ENCODE measurements around the gene FOXI1.

FOXI1 gene

GRCh38 chr5:170142196-170142595 lies 36.5 kb downstream of the FOXI1 start:
- no peak for ATAC-seq
- TF ChIP-seq TSHZ2 (CRISPR knock-in tag; IDR thresholded peaks at IDR 0.05) (no peak), TCF4 (CRISPR knock-in tag; IDR thresholded peaks at IDR 0.05; ENCODE audit: borderline replicate concordance) (no peak)
- TF ChIP-seq, protein P1, sequence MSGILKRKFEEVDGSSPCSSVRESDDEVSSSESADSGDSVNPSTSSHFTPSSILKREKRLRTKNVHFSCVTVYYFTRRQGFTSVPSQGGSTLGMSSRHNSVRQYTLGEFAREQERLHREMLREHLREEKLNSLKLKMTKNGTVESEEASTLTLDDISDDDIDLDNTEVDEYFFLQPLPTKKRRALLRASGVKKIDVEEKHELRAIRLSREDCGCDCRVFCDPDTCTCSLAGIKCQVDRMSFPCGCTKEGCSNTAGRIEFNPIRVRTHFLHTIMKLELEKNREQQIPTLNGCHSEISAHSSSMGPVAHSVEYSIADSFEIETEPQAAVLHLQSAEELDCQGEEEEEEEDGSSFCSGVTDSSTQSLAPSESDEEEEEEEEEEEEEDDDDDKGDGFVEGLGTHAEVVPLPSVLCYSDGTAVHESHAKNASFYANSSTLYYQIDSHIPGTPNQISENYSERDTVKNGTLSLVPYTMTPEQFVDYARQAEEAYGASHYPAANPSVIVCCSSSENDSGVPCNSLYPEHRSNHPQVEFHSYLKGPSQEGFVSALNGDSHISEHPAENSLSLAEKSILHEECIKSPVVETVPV (CRISPR knock-in tag; IDR thresholded peaks at IDR 0.05): no peak

- ATAC-seq: no peak
- TF ChIP-seq RARB (CRISPR knock-in tag; IDR thresholded peaks at IDR 0.05): no peak
- TF ChIP-seq ZNF8 (CRISPR knock-in tag; IDR thresholded peaks at IDR 0.05): no peak
- TF ChIP-seq, protein P1 (CRISPR knock-in tag; IDR thresholded peaks at IDR 0.05): no peak
- no peak for TF ChIP-seq PPARA (CRISPR knock-in tag; IDR thresholded peaks at IDR 0.05; ENCODE audit: borderline replicate concordance)
- no peak for TF ChIP-seq TSHZ2 (CRISPR knock-in tag; IDR thresholded peaks at IDR 0.05)
- TF ChIP-seq TCF4 (CRISPR knock-in tag; IDR thresholded peaks at IDR 0.05; ENCODE audit: borderline replicate concordance): no peak
- no peak for TF ChIP-seq ZFP30 (CRISPR knock-in tag; IDR thresholded peaks at IDR 0.05)
- TF ChIP-seq ISL1 (CRISPR knock-in tag; IDR thresholded peaks at IDR 0.05): no peak
- TF ChIP-seq, protein P2, sequence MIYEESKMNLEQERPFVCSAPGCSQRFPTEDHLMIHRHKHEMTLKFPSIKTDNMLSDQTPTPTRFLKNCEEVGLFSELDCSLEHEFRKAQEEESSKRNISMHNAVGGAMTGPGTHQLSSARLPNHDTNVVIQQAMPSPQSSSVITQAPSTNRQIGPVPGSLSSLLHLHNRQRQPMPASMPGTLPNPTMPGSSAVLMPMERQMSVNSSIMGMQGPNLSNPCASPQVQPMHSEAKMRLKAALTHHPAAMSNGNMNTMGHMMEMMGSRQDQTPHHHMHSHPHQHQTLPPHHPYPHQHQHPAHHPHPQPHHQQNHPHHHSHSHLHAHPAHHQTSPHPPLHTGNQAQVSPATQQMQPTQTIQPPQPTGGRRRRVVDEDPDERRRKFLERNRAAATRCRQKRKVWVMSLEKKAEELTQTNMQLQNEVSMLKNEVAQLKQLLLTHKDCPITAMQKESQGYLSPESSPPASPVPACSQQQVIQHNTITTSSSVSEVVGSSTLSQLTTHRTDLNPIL (CRISPR knock-in tag; IDR thresholded peaks at IDR 0.05; ENCODE audit: low read depth): no peak
- no peak for TF ChIP-seq PATZ1 (CRISPR knock-in tag; IDR thresholded peaks at IDR 0.05; ENCODE audit: borderline replicate concordance)
- TF ChIP-seq SNAI2 (CRISPR knock-in tag; IDR thresholded peaks at IDR 0.05): no peak
- no peak for TF ChIP-seq GLIS3 (CRISPR knock-in tag; IDR thresholded peaks at IDR 0.05)
Measured at GRCh38 chr5:170143091-170143490, 37.4 kb downstream of the FOXI1 start.

- ATAC-seq: no peak
- no peak for TF ChIP-seq ZNF70 (CRISPR knock-in tag; IDR thresholded peaks at IDR 0.05)
- TF ChIP-seq OSR1 (CRISPR knock-in tag; IDR thresholded peaks at IDR 0.05): no peak
- TF ChIP-seq TSHZ2 (CRISPR knock-in tag; IDR thresholded peaks at IDR 0.05): no peak
- no peak for TF ChIP-seq GLIS3 (CRISPR knock-in tag; IDR thresholded peaks at IDR 0.05)
Measured at GRCh38 chr5:170143710-170144109, 38.0 kb downstream of the FOXI1 start.
